Jurkat, Clone E6-1 (cell line): ENCODE measurements around the gene PTPRN2.

Source experiments
- DNase-seq: peaks from one replicate; pipeline ENCODE4 v3.0.0-alpha.2; 2011; ENCODE audit warnings: low read depth, low spot score
- H3K4me3 ChIP-seq: 2 replicates; pipeline ENCODE4 v1.5.1; 2011; ENCODE audit warnings: mild to moderate bottlenecking, low read length, control low read depth, moderate library complexity

PTPRN2 gene

GRCh38 chr7:157818701-157819454 is 768.7 kb downstream of the PTPRN2 start:
- no peak for DNase-seq
- no peak overlapping the region for H3K4me3 ChIP-seq

- H3K4me3 ChIP-seq, result no peak overlapping the region
- no peak for DNase-seq
These were observed 769.5 kb downstream of the PTPRN2 start for GRCh38 chr7:157817944-157818700.

- H3K4me3 ChIP-seq, result no peak overlapping the region
- no peak for DNase-seq
These were observed 770.2 kb downstream of the PTPRN2 start for GRCh38 chr7:157817433-157817832.

DNA sequence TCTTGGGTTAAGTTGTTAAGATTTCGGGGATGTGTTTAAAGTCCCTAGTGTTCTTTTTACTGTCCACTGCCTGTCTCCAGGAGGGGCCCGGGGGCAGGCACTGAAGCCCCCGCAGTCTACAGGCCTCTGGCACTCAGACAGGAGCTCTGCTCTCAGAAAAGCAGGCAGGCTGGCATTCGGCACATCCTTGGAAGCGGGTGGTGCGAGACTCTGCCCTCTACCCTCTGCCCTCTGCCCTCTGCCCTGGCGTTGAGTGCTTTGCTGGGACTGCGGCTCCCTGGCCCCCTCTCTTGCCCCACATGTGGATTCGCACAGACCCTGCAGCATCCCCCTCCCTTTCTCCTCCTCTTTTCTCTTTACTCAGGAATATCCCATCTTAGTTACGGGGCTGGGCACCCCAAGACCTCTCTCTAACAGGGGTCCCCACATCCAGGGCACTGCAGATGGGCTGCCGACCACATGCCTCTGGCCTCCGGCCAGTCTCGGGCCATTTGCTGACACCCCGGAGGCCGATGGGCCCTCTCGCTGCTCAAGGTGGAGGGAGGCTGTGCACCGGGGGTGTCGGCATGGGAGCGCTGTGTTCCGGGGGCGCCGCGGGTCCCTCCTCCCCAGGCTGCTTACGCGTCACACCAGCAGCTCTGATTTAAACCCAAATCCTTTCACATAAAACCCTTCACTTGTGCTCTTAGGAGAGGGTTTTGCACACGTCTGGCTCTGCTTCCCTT is 770.9 kb downstream of the PTPRN2 start:
- DNase-seq, result no peak
- no peak overlapping the region for H3K4me3 ChIP-seq

- H3K4me3 ChIP-seq, result no peak overlapping the region
- no peak for DNase-seq
These were observed 771.5 kb downstream of the PTPRN2 start for GRCh38 chr7:157816086-157816485.

- H3K4me3 ChIP-seq, result no peak overlapping the region
- no peak for DNase-seq
These were observed 772.0 kb downstream of the PTPRN2 start for GRCh38 chr7:157815706-157816022.

GRCh38 chr7:157814931-157815705 is 772.5 kb downstream of the PTPRN2 start:
- DNase-seq, result no peak
- no peak overlapping the region for H3K4me3 ChIP-seq

- DNase-seq, result no peak
- no peak overlapping the region for H3K4me3 ChIP-seq
These were observed 773.6 kb downstream of the PTPRN2 start for GRCh38 chr7:157813741-157814661.

DNA sequence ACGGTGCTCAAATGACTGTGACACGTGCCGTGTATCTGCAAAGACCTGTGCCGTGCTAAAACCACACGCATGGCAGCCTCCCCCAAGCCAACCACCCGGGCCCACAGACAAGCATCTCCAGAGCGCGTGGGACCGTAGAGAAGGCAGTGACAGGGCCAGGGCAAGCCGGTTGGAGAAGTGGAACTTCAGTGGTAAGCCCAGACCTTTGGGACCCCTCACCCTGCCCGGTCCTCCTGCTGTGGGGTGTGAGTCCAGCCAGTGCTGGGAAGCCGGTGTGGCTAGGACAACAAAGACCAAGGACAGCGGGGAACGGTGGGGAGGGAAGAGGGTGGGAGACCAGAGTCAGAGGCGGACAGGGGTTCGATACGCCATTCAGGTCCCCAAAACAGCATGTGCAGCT is 774.6 kb downstream of the PTPRN2 start:
- no peak overlapping the region for H3K4me3 ChIP-seq
- no peak for DNase-seq

DNA sequence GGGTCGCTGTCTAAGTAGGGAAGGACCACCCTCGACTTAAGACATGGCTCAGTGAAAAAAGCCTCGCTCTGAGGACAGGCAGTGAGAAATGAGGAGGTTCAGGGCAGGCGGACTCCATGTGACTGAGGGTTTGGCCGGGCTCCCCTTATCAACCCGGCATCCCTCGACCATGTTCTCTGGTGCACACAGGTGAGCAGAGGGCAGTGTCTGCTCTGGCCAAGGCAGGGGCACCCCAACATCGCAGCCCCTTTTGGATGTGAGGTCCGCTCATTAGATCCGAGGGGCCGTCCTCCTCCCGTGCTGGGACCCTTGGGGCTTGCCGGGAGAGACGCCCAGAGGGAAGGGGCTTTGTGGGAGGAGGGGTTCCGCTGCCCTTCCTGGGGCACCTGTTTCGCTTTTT is 775.7 kb downstream of the PTPRN2 start:
- no peak for DNase-seq
- H3K4me3 ChIP-seq, result no peak overlapping the region

GRCh38 chr7:157809863-157810851 is 777.5 kb downstream of the PTPRN2 start:
- H3K4me3 ChIP-seq, result no peak overlapping the region
- DNase-seq, result no peak

DNA sequence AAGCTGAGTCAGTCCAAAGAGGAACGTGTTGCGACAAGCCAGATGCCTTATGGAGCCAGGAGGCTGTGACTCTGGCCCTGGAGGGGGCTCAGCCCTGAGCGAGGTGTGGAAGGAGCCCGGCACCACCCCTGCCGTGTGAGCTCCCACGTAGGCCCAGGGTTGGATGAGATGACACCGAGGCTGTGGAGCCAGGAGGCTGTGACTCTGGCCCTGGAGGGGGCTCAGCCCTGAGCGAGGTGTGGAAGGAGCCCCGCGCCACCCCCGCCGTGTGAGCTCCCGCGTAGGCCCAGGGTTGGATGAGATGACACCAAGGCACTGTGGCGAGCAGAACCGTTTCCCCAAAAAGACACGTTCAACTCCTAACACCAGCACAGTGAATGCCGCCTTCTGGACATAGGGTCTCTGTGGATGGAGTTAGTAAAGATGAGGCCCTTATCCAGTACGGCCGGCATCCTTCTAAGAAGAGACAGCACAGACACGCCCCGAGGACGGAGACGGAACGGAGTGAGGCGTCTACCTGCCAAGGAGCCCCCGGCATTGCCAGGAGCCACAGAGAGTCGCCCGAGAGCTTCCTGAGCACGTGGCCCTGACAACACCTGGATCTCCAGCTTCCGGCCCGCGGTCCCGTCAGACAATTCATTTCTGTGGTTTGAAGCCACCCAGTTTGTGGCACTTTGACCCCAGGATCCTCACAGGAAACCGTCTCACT is 778.3 kb downstream of the PTPRN2 start:
- DNase-seq, result no peak
- no peak overlapping the region for H3K4me3 ChIP-seq

DNA sequence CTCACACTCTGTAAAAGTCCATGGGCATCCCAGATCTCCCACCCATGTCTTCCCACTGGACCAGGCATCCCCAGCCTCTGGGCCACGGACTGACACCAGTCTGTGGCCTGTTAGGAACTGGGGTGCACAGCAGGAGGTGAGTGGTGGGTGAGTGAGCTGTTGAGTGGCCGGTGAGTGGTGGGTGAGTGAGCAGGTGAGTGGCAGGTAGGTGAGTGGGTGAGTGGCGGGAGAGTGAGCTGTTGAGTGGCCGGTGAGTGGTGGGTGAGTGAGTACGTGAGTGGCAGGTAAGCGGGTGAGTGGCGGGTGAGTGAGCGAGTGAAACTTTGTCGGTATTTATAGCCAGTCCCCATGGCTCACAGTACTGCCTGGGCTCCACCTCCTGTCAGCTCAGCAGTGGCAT is 779.6 kb downstream of the PTPRN2 start:
- H3K4me3 ChIP-seq, result no peak overlapping the region
- DNase-seq, result no peak

- H3K4me3 ChIP-seq, result no peak overlapping the region
- no peak for DNase-seq
These were observed 780.1 kb downstream of the PTPRN2 start for GRCh38 chr7:157807510-157807909.

- no peak overlapping the region for H3K4me3 ChIP-seq
- no peak for DNase-seq
These were observed 780.9 kb downstream of the PTPRN2 start for GRCh38 chr7:157806711-157807110.

GRCh38 chr7:157805713-157806112 is 781.9 kb downstream of the PTPRN2 start:
- no peak for DNase-seq
- no peak overlapping the region for H3K4me3 ChIP-seq

DNA sequence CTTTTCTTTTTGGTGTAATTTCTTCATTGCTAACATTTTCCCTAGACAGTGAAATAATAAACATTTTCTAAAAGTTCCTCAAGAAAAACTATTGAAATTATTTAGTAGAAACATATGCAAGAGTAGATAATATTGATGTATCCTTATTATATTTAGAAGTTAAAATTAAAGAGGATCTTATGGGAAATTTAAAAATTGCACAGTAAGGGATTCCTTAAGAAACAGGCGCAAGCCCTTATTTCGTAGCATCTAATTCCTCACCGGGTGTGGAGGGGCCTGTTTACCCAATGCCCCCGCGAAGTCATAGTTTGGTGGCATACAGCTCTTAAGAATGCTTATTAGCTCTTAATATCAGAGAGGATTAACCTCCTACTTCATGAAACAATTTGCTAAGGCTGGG is 783.7 kb downstream of the PTPRN2 start:
- no peak overlapping the region for H3K4me3 ChIP-seq
- no peak for DNase-seq
